Breast epithelium (tissue), 3 donors: Measurements from ENCODE around the gene RELT.

Experiments used
- POLR2A ChIP-seq: fragments of 450-650 bp; IDR thresholded peaks from one replicate; pipeline ENCODE4 v1.6.1; 2016; ENCODE audit warnings: antibody characterized with exemption, mild to moderate bottlenecking, moderate library complexity
- POLR2AphosphoS5 ChIP-seq, 3 donors: sonication (generic); formaldehyde crosslinking; IDR thresholded peaks; one replicate each; pipeline ENCODE4 v1.6.1; 2017; ENCODE audit warnings: antibody characterized with exemption in 3 of 3
- TF ChIP-seq, protein P1 (sequence below), 3 donors: fragments of 450-650 bp; IDR thresholded peaks; one replicate each; pipeline ENCODE4 v1.5.1; 2016 to 2017; ENCODE audit warnings: antibody characterized with exemption in 3 of 3, mild to moderate bottlenecking in 3 of 3, moderate library complexity in 3 of 3

- TF ChIP-seq, protein P1, sequence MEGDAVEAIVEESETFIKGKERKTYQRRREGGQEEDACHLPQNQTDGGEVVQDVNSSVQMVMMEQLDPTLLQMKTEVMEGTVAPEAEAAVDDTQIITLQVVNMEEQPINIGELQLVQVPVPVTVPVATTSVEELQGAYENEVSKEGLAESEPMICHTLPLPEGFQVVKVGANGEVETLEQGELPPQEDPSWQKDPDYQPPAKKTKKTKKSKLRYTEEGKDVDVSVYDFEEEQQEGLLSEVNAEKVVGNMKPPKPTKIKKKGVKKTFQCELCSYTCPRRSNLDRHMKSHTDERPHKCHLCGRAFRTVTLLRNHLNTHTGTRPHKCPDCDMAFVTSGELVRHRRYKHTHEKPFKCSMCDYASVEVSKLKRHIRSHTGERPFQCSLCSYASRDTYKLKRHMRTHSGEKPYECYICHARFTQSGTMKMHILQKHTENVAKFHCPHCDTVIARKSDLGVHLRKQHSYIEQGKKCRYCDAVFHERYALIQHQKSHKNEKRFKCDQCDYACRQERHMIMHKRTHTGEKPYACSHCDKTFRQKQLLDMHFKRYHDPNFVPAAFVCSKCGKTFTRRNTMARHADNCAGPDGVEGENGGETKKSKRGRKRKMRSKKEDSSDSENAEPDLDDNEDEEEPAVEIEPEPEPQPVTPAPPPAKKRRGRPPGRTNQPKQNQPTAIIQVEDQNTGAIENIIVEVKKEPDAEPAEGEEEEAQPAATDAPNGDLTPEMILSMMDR (IDR thresholded peaks at IDR 0.05), result no peak
- TF ChIP-seq POLR2A (no peak), POLR2AphosphoS5 (IDR thresholded peaks at IDR 0.05) (no peak)
Measured at GRCh38 chr11:73399159-73399590, 23.0 kb downstream of the RELT start.
